Parathyroid adenoma (tissue), 2 donors: ENCODE results near the gene FAM20C.

Experiments
- H2AFZ ChIP-seq: fragments of 300-600 bp; sonication (generic); one replicate; pipeline ENCODE4 v1.7.0; 2017; ENCODE audit warnings: antibody characterized with exemption, mild to moderate bottlenecking
- H3K27ac ChIP-seq: fragments of 300-600 bp; sonication (generic); one replicate; pipeline ENCODE4 v1.7.0; 2017
- H3K27me3 ChIP-seq: fragments of 300-600 bp; sonication (generic); one replicate; pipeline ENCODE4 v1.7.0; 2017; ENCODE audit warnings: low read length; ENCODE audit not compliant: control insufficient read depth, insufficient read depth
- H3K36me3 ChIP-seq: fragments of 300-600 bp; sonication (generic); one replicate; pipeline ENCODE4 v1.7.0; 2017; ENCODE audit warnings: low read length; ENCODE audit not compliant: control insufficient read depth, insufficient read depth
- H3K4me1 ChIP-seq: fragments of 300-600 bp; sonication (generic); one replicate; pipeline ENCODE4 v1.7.0; 2017; ENCODE audit warnings: control low read depth
- H3K4me2 ChIP-seq: fragments of 300-600 bp; sonication (generic); one replicate; pipeline ENCODE4 v1.7.0; 2017; ENCODE audit warnings: low read length
- H3K4me3 ChIP-seq: fragments of 300-600 bp; sonication (generic); one replicate; pipeline ENCODE4 v1.7.0; 2017; ENCODE audit warnings: low read depth, low read length
- H3K79me2 ChIP-seq: fragments of 300-600 bp; sonication (generic); one replicate; pipeline ENCODE4 v1.7.0; 2017; ENCODE audit warnings: control low read depth
- H3K9ac ChIP-seq: fragments of 300-600 bp; sonication (generic); one replicate; pipeline ENCODE4 v1.7.0; 2017; ENCODE audit warnings: mild to moderate bottlenecking
- H3K9me3 ChIP-seq: fragments of 300-600 bp; sonication (generic); one replicate; pipeline ENCODE4 v1.7.0; 2017; ENCODE audit warnings: low read length; ENCODE audit not compliant: control insufficient read depth
- CTCF ChIP-seq: fragments of 300-600 bp; sonication (generic); IDR thresholded peaks from one replicate; pipeline ENCODE4 v1.7.0; 2017; ENCODE audit warnings: antibody characterized with exemption, mild to moderate bottlenecking
- donor health status: primary hyperparathyroidism.

FAM20C gene

GRCh38 chr7:270351-270983 lies 78.1 kb downstream of the FAM20C start:
- H3K4me3 ChIP-seq = no peak overlapping the region
- H3K36me3 ChIP-seq = no peaks in the 10 kb centered on the region
- no peak overlapping the region for H3K27ac ChIP-seq
- no peak overlapping the region for H2AFZ ChIP-seq
- TF ChIP-seq CTCF = no peak
- H3K27me3 ChIP-seq = no peaks in the 10 kb centered on the region
- H3K4me2 ChIP-seq = no peak overlapping the region
- no peaks in the 10 kb centered on the region for H3K9me3 ChIP-seq
- H3K9ac ChIP-seq = no peak overlapping the region
- no peaks in the 10 kb centered on the region for H3K4me1 ChIP-seq
- no peaks in the 10 kb centered on the region for H3K79me2 ChIP-seq

- H3K9me3 ChIP-seq = no peaks in the 10 kb centered on the region
- no peaks in the 10 kb centered on the region for H3K27me3 ChIP-seq
- TF ChIP-seq CTCF = no peak
- no peaks in the 10 kb centered on the region for H3K36me3 ChIP-seq
- no peak overlapping the region for H3K4me2 ChIP-seq
- H3K27ac ChIP-seq = no peak overlapping the region
- no peaks in the 10 kb centered on the region for H3K79me2 ChIP-seq
- no peak overlapping the region for H2AFZ ChIP-seq
- H3K4me1 ChIP-seq = no peaks in the 10 kb centered on the region
- H3K4me3 ChIP-seq = no peak overlapping the region
- H3K9ac ChIP-seq = no peak overlapping the region
Observed at GRCh38 chr7:271266-272107, 79.1 kb downstream of the FAM20C start.

GRCh38 chr7:272108-272615 lies 79.8 kb downstream of the FAM20C start:
- TF ChIP-seq CTCF = no peak
- Histone ChIP-seq H3K4me1 (no peaks in the 10 kb centered on the region), H2AFZ (no peak overlapping the region), H3K79me2 (no peaks in the 10 kb centered on the region), H3K27me3 (no peaks in the 10 kb centered on the region), H3K36me3 (no peaks in the 10 kb centered on the region), H3K9ac (no peak overlapping the region), H3K27ac (no peak overlapping the region), H3K9me3 (no peaks in the 10 kb centered on the region), H3K4me3 (no peak overlapping the region), H3K4me2 (no peak overlapping the region)

DNA sequence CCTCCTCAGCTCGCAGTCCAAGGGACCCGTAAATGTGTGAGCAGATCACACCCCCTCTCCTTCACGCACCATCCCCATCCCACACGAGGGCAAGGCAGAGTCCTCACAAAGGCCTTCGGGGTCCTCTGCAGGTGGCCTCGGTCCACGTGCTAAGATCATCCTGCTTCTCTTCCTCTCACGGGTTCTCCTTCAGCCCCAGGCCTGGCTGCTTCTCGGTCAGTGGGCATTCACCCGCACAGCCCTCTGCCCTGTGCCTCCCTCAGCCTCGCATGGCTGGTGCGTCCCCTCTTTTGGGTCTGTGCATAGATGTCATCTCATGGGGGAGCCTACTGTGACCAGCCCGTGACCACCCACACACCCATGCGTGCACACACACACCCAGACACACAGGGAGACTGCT lies 80.3 kb downstream of the FAM20C start:
- Histone ChIP-seq H3K9ac (no peak overlapping the region), H3K27me3 (no peaks in the 10 kb centered on the region), H3K4me3 (no peak overlapping the region), H3K36me3 (no peaks in the 10 kb centered on the region), H3K4me1 (no peaks in the 10 kb centered on the region), H3K4me2 (no peak overlapping the region), H3K9me3 (no peaks in the 10 kb centered on the region), H3K27ac (no peak overlapping the region), H2AFZ (no peak overlapping the region), H3K79me2 (no peaks in the 10 kb centered on the region)
- TF ChIP-seq CTCF = no peak
